Germinal center (tissue), 1 donor: ENCODE results near the gene GIMAP4.
"Not testable (repeated sequence)": the region's sequence is repeated elsewhere in the genome, so short reads cannot be mapped to it uniquely, and the experiment has no call there.

ENCODE experiments used
- DNase-seq: peaks from one replicate; pipeline ENCODE4 v3.0.0; 2012; ENCODE audit warnings: mixed read lengths, low spot score

GIMAP4 gene

GRCh38 chr7:150580638-150581394, 13.6 kb downstream of the GIMAP4 start:
- no peak for DNase-seq

- no peak for DNase-seq
Observed at GRCh38 chr7:150585199-150585598, 18.0 kb downstream of the GIMAP4 start.

GRCh38 chr7:150586068-150586784, 19.0 kb downstream of the GIMAP4 start:
- DNase-seq: no peak

GRCh38 chr7:150586785-150587152, 19.6 kb downstream of the GIMAP4 start:
- DNase-seq: no peak

- no peak for DNase-seq
Observed at GRCh38 chr7:150587551-150587950, 20.4 kb downstream of the GIMAP4 start.

- no peak for DNase-seq
Observed at GRCh38 chr7:150594805-150595204, 27.6 kb downstream of the GIMAP4 start.

GRCh38 chr7:150595361-150595760, 28.2 kb downstream of the GIMAP4 start:
- no peak for DNase-seq

GRCh38 chr7:150603600-150603999, 36.4 kb downstream of the GIMAP4 start:
- DNase-seq: not testable (repeated sequence)

- no peak for DNase-seq
Observed at GRCh38 chr7:150610233-150610632, 43.0 kb downstream of the GIMAP4 start.

- no peak for DNase-seq
Observed at GRCh38 chr7:150612925-150613324, 45.7 kb downstream of the GIMAP4 start.

- no peak for DNase-seq
Observed at GRCh38 chr7:150613880-150614279, 46.7 kb downstream of the GIMAP4 start.

GRCh38 chr7:150614426-150614825, 47.2 kb downstream of the GIMAP4 start:
- not testable (repeated sequence) for DNase-seq

- not testable (repeated sequence) for DNase-seq
Observed at GRCh38 chr7:150615221-150615755, 48.1 kb downstream of the GIMAP4 start.

- DNase-seq: no peak
Observed at GRCh38 chr7:150620061-150620460, 52.9 kb downstream of the GIMAP4 start.

GRCh38 chr7:150620617-150621371, 53.6 kb downstream of the GIMAP4 start:
- DNase-seq: no peak

- DNase-seq: no peak
Observed at GRCh38 chr7:150621376-150621775, 54.2 kb downstream of the GIMAP4 start.
